Chondrocyte (in vitro differentiated cells): Measurements from ENCODE around the gene DKK3. TPM values are rescaled to one million over a fixed set of nuclear protein-coding genes. Genes with fewer than 3 reads are reported as not detected.

Experiments used
- DNase-seq: peaks from one replicate; pipeline ENCODE4 v3.0.0; 2021; ENCODE audit warnings: mixed read lengths, low spot score
- H3K27ac Mint-ChIP-seq: one replicate; pipeline ENCODE4 v1.8.0; 2021; ENCODE audit warnings: mild to moderate bottlenecking, moderate library complexity, mixed read lengths; ENCODE audit not compliant: unreplicated experiment
- H3K27me3 Mint-ChIP-seq: 2 replicates; pipeline ENCODE4 v1.8.0; 2021; ENCODE audit warnings: low read depth, mixed read lengths
- H3K36me3 Mint-ChIP-seq: 2 replicates; pipeline ENCODE4 v1.8.0; 2021; ENCODE audit warnings: low read depth, mixed read lengths
- H3K4me1 Mint-ChIP-seq: 2 replicates; pipeline ENCODE4 v1.8.0; 2021; ENCODE audit warnings: low read depth, mild to moderate bottlenecking, mixed read lengths
- H3K4me3 Mint-ChIP-seq: one replicate; pipeline ENCODE4 v1.8.0; 2021; ENCODE audit warnings: mild to moderate bottlenecking, moderate library complexity, mixed read lengths; ENCODE audit not compliant: unreplicated experiment
- H3K9me3 Mint-ChIP-seq: 2 replicates; pipeline ENCODE4 v1.8.0; 2021; ENCODE audit warnings: low read depth, mixed read lengths
- total RNA-seq: library from RNA; stranded (reverse); gene quantifications from 3 replicates; pipeline ENCODE4 v1.2.1, GENCODE V29; 2021
- TF ChIP-seq, protein P1 (sequence below): fragments of 200-600 bp; sonication (generic); IDR thresholded peaks from 2 replicates; pipeline ENCODE4 v1.5.0; 2021; ENCODE audit warnings: antibody characterized with exemption, mild to moderate bottlenecking, moderate library complexity

The DKK3 gene
- total RNA-seq, 1 donor from 2014 or later = 575 TPM

DNA sequence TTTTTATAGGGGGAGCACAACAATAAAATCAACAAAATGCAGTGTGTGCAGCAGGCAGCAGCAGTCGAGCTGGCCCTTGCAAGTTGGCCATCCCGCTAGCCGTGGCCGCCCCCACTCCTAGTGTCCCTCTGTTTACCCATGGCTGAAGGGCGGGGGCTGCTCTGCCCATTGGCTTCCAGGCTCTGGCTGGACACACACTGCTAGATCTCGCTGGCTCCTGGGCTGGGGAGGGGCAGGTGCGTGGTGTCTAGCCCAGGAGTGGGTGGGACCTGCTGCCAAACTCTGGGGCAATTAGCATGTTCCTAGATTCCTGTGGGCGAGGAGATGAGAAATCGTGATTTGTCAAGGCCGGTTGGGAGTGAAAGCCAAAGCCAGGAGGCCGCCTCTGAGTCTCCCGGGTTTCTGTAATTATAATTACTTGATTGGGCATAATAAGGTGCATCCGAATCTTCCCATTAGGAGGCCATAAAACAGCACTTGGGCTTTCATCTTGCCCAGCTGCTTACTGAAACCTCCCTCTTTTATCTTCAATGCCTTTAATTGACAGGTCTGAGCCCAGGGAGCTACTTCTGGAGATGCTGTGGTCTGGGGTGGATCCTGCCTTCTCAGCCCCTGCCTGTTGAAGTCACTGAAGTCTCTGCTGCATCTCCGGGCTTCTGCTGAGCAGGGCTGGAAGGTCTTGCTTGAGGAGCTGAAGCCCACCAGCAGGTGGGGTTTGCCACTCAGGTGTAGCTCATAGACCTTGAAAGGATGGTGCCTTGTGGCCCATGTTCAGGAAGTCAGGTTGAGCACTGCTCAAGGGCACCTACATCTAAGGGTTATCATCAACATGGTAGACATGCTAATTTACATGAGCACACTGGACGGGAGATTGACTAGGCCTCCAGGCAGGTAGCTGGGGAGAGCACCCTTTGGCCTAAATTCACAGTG is 44.5 kb upstream of the DKK3 start:
- no peak for DNase-seq
- Mint-ChIP-seq H3K9me3 (peaks cover 2% of the 10 kb centered on the region), H3K36me3 (no peaks in the 10 kb centered on the region), H3K4me1 (peaks cover 39% of the 10 kb centered on the region), H3K27ac (no peak overlapping the region), H3K4me3 (no peak overlapping the region), H3K27me3 (no peaks in the 10 kb centered on the region)
- TF ChIP-seq, protein P1, sequence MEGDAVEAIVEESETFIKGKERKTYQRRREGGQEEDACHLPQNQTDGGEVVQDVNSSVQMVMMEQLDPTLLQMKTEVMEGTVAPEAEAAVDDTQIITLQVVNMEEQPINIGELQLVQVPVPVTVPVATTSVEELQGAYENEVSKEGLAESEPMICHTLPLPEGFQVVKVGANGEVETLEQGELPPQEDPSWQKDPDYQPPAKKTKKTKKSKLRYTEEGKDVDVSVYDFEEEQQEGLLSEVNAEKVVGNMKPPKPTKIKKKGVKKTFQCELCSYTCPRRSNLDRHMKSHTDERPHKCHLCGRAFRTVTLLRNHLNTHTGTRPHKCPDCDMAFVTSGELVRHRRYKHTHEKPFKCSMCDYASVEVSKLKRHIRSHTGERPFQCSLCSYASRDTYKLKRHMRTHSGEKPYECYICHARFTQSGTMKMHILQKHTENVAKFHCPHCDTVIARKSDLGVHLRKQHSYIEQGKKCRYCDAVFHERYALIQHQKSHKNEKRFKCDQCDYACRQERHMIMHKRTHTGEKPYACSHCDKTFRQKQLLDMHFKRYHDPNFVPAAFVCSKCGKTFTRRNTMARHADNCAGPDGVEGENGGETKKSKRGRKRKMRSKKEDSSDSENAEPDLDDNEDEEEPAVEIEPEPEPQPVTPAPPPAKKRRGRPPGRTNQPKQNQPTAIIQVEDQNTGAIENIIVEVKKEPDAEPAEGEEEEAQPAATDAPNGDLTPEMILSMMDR = peak; percentile 36

DNA sequence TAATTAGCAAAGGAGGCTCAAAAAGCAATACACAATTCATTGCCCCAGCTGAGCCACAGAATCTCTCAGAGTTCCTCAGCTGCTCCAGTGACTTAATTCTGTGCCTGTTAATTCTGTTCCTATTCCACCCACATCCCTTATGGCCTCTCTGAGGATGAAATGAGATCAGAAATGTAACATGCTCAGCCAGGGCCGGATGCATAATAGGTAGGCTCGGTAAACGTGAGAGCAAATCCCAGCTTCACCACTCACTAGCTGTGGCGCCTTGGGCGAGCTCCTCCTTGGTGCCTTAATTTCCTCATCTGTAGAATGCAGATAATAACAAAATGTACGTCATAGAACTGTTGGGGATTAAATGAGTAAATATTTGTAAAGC is 42.8 kb upstream of the DKK3 start:
- H3K27ac Mint-ChIP-seq = peak overlapping the region; percentile 36
- no peak for DNase-seq
- no peaks in the 10 kb centered on the region for H3K27me3 Mint-ChIP-seq
- H3K4me1 Mint-ChIP-seq = peaks cover 54% of the 10 kb centered on the region
- H3K4me3 Mint-ChIP-seq = no peak overlapping the region
- TF ChIP-seq, protein P1 = no peak
- H3K9me3 Mint-ChIP-seq = no peaks in the 10 kb centered on the region
- H3K36me3 Mint-ChIP-seq = no peaks in the 10 kb centered on the region

DNA sequence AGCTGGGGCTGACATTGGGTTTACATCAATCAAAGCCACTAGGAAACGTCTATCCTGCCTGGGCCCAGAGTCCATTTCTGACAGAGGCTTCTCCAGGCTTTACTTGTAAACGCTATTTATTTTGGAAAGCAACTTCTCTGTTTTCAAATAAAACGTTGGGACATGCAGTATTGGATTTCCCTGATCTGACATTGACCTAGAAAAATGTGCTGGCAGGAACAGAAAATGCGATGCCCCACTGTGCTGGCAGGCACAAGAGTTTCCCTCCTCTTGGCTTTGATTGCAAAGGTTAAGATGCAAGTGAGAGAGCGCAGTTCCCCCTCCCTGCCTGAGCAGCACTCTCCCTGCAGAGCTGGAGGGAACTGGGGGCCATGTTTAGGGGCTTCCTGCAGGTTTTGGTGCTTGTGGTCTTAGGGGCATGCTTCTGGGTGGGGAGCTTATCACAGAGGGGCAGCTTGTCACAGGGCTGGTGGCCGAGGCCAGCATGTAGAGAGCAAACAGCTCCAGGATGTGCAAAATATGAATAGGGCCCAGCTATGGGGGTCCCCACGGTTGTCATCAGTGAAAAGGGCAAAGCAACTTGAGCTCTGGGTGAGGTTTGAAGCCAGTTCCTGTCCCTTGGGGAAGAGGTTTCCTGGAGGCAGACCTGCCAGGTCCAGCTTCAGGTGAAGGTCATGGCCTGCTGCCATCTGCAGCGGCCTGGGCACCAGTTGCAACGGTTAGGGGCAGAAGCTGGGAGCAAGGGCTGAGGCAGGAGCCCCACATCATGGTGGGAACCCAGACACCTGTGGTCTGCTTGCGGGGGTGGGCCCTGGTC is 42.3 kb upstream of the DKK3 start:
- Mint-ChIP-seq H3K9me3 (no peaks in the 10 kb centered on the region), H3K4me1 (peaks cover 59% of the 10 kb centered on the region), H3K4me3 (no peak overlapping the region), H3K36me3 (no peaks in the 10 kb centered on the region), H3K27ac (peak overlapping the region; percentile 82), H3K27me3 (no peaks in the 10 kb centered on the region)
- DNase-seq = no peak
- TF ChIP-seq, protein P1 = peak; percentile 19

DNA sequence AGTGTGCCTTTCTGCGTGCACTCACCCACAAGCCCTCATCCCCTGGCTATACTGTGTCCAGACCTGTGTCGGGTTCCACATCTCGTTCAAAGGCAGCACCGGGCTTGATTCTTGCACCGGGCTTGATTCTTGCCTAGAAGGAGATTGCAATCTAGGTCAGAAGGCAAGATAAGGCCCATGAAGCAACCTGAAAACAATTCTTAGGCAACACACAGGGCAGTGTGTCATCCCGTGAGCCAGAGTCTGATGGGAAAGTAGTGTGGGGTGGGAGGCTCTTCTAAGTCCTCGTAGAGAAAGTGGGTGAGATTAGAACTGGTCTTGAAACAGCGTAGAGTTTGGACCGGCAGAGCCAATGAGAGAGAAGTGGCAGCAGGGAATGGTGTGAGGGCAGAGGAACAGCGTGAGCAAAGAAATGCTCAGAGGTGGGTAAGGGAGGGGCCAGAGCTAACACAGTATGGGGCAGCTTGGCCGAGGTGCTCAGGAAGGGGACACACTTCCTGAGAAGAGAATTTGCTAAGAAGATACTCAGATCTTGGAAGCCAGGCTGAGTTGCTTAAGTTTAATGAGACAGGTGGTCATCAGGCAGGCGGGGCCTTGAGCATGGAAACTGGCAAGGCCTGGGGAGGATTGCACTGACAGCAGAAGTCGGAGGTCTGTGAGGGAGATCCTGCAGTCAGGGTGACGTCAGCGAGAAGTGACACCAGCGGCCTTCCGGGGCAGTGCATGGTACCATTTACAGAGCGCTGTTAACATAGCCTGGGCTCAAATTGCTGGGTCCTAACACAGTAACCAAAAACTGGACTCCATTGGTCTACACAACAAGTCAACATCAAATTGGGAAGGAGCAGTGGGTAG is 40.7 kb upstream of the DKK3 start:
- Mint-ChIP-seq H3K9me3 (no peaks in the 10 kb centered on the region), H3K27me3 (no peaks in the 10 kb centered on the region), H3K4me3 (no peak overlapping the region), H3K4me1 (peaks cover 70% of the 10 kb centered on the region), H3K27ac (no peak overlapping the region), H3K36me3 (no peaks in the 10 kb centered on the region)
- DNase-seq = no peak
- TF ChIP-seq, protein P1 = no peak
